Smooth muscle cell (in vitro differentiated cells): ENCODE data around the gene TMEM63C. TPM values are rescaled to one million over a fixed set of nuclear protein-coding genes. Genes with fewer than 3 reads are reported as not detected.

Experiments
- DNase-seq: peaks from one replicate; lab custom pipeline; 2025; ENCODE audit not compliant: unreplicated experiment; lab: John Stamatoyannopoulos, UW
- H2AFZ ChIP-seq: fragments of 200-600 bp; sonication (generic); 2 replicates; pipeline ENCODE4 v1.6.0; 2016; ENCODE audit warnings: antibody characterized with exemption, low read depth, mild to moderate bottlenecking
- H3F3A ChIP-seq: fragments of 200-600 bp; sonication (generic); 2 replicates; pipeline ENCODE4 v1.6.0; 2017; ENCODE audit warnings: antibody characterized with exemption, low read depth
- H3K27ac ChIP-seq: fragments of 200-600 bp; sonication (generic); 2 replicates; pipeline ENCODE4 v1.5.1; 2016; ENCODE audit warnings: low read depth, mild to moderate bottlenecking
- H3K27me3 ChIP-seq: fragments of 200-600 bp; sonication (generic); 2 replicates; pipeline ENCODE4 v1.6.1; 2016; ENCODE audit warnings: low read depth, mild to moderate bottlenecking
- H3K36me3 ChIP-seq: fragments of 200-600 bp; sonication (generic); 2 replicates; pipeline ENCODE4 v1.5.1; 2016; ENCODE audit warnings: low read depth
- H3K4me1 ChIP-seq: fragments of 200-600 bp; sonication (generic); 2 replicates; pipeline ENCODE4 v1.5.1; 2016; ENCODE audit warnings: low read depth
- H3K4me2 ChIP-seq: fragments of 200-600 bp; sonication (generic); 2 replicates; pipeline ENCODE4 v1.6.0; 2016; ENCODE audit warnings: mild to moderate bottlenecking
- H3K4me3 ChIP-seq: fragments of 200-600 bp; sonication (generic); 2 replicates; pipeline ENCODE4 v1.5.1; 2016; ENCODE audit warnings: mild to moderate bottlenecking
- H3K79me2 ChIP-seq: fragments of 200-600 bp; sonication (generic); 2 replicates; pipeline ENCODE4 v1.6.0; 2016; ENCODE audit warnings: low read depth, mild to moderate bottlenecking
- H3K9ac ChIP-seq: fragments of 200-600 bp; sonication (generic); 2 replicates; pipeline ENCODE4 v1.6.0; 2016; ENCODE audit warnings: low read depth
- H3K9me3 ChIP-seq: fragments of 200-600 bp; sonication (generic); replicated peaks from 2 replicates; pipeline ENCODE4 v1.5.1; 2016; ENCODE audit warnings: low read depth
- H4K20me1 ChIP-seq: fragments of 200-600 bp; sonication (generic); 2 replicates; pipeline ENCODE4 v1.6.0; 2016; ENCODE audit warnings: low read depth
- CTCF ChIP-seq: fragments of 200-600 bp; sonication (generic); IDR thresholded peaks from 2 replicates; pipeline ENCODE4 v1.5.1; 2017; ENCODE audit warnings: borderline replicate concordance, mild to moderate bottlenecking, antibody characterized with exemption; ENCODE audit not compliant: insufficient read depth, poor library complexity, severe bottlenecking
- WGBS: methylation state at CpG from one replicate; pipeline ENCODE4 v1.1.7; 2016; ENCODE audit warnings: low lambda C conversion rate; 5-methylcytosine and 5-hydroxymethylcytosine counted together
- polyA plus RNA-seq: library from polyadenylated mRNA; unstranded; fragments of >200 nt; fragmentation: Nextera tagmentation; extraction: Ambion mirVana; gene quantifications from 2 replicates; pipeline ENCODE4 v1.2.1, GENCODE V29; 2016
- total RNA-seq: library from RNA; depleted of rRNA; stranded (reverse); fragments of >200 nt; gene quantifications from 2 replicates; pipeline ENCODE4 v1.2.3, GENCODE V29; 2014

The TMEM63C gene
- total and polyA plus RNA-seq, 2 experiments from 2014 or later = 4.3 to 7.7 TPM

- Histone ChIP-seq H2AFZ (no peak overlapping the region), H3K27ac (no peak overlapping the region), H3K4me3 (no peak overlapping the region), H3F3A (no peaks in the 10 kb centered on the region), H3K27me3 (no peaks in the 10 kb centered on the region), H4K20me1 (no peaks in the 10 kb centered on the region), H3K4me2 (no peak overlapping the region), H3K9ac (no peak overlapping the region), H3K36me3 (no peaks in the 10 kb centered on the region), H3K9me3 (no peaks in the 10 kb centered on the region), H3K79me2 (no peaks in the 10 kb centered on the region), H3K4me1 (no peaks in the 10 kb centered on the region)
- WGBS = 92% methylated on average over 2 of the region's 2 CpGs
- TF ChIP-seq CTCF = no peak
- DNase-seq = no peak
Measured at GRCh38 chr14:77230914-77231313, 49.3 kb downstream of the TMEM63C start.

GRCh38 chr14:77231721-77232120, 50.1 kb downstream of the TMEM63C start:
- H3K4me2 ChIP-seq = no peak overlapping the region
- no peak overlapping the region for H3K4me3 ChIP-seq
- no peak overlapping the region for H3K9ac ChIP-seq
- H3K27me3 ChIP-seq = no peaks in the 10 kb centered on the region
- H3K27ac ChIP-seq = no peak overlapping the region
- H3F3A ChIP-seq = no peaks in the 10 kb centered on the region
- TF ChIP-seq CTCF = no peak
- no peaks in the 10 kb centered on the region for H3K79me2 ChIP-seq
- no peaks in the 10 kb centered on the region for H3K9me3 ChIP-seq
- no peaks in the 10 kb centered on the region for H3K4me1 ChIP-seq
- DNase-seq = no peak
- H4K20me1 ChIP-seq = no peaks in the 10 kb centered on the region
- WGBS = 95% methylated on average over 3 of the region's 3 CpGs
- no peak overlapping the region for H2AFZ ChIP-seq
- H3K36me3 ChIP-seq = no peaks in the 10 kb centered on the region

GRCh38 chr14:77236814-77237213, 55.2 kb downstream of the TMEM63C start:
- Histone ChIP-seq H3K9ac (no peak overlapping the region), H3K79me2 (no peaks in the 10 kb centered on the region), H3K36me3 (no peaks in the 10 kb centered on the region), H4K20me1 (no peaks in the 10 kb centered on the region), H3F3A (no peaks in the 10 kb centered on the region), H3K27me3 (no peaks in the 10 kb centered on the region), H2AFZ (no peak overlapping the region), H3K4me2 (no peak overlapping the region), H3K4me3 (no peak overlapping the region), H3K27ac (no peak overlapping the region), H3K4me1 (no peaks in the 10 kb centered on the region), H3K9me3 (no peaks in the 10 kb centered on the region)
- WGBS = 84% methylated on average over 7 of the region's 7 CpGs
- no peak for DNase-seq
- no peak for TF ChIP-seq CTCF

- no peak overlapping the region for H2AFZ ChIP-seq
- no peaks in the 10 kb centered on the region for H3K9me3 ChIP-seq
- WGBS = 96% methylated on average over 3 of the region's 3 CpGs
- H3K79me2 ChIP-seq = no peaks in the 10 kb centered on the region
- no peaks in the 10 kb centered on the region for H3F3A ChIP-seq
- H3K4me1 ChIP-seq = no peaks in the 10 kb centered on the region
- H4K20me1 ChIP-seq = no peaks in the 10 kb centered on the region
- no peak overlapping the region for H3K4me2 ChIP-seq
- H3K36me3 ChIP-seq = no peaks in the 10 kb centered on the region
- no peaks in the 10 kb centered on the region for H3K27me3 ChIP-seq
- DNase-seq = no peak
- no peak overlapping the region for H3K4me3 ChIP-seq
- no peak overlapping the region for H3K27ac ChIP-seq
- no peak for TF ChIP-seq CTCF
- no peak overlapping the region for H3K9ac ChIP-seq
Measured at GRCh38 chr14:77238356-77238755, 56.8 kb downstream of the TMEM63C start.
